ENCODE results near the gene NPHP4. TPM values are rescaled to one million over a fixed set of nuclear protein-coding genes. Genes with fewer than 3 reads are reported as not detected.

The NPHP4 gene
- total and polyA plus RNA-seq, 9 donors, result 1.9 to 6.4 (median 4.2) TPM

DNA sequence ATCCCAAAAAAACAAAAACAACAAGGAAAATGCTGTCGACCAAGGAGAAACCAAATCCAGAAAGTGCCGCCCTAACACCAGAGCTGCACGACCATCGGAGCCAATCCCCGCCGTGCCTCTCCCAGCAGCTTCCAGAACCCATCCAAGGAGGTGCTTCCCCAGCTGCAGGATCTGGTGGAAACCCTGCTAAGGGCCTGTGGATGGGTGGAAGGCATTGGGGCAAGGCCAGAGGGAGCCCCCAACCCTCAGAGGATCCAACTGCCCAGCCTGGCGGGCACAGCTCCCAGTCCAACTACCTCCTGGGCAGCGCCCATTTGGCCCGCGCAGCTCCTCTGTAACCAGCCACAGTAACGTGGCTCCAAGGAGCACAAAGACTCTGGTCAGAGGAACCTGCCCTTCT, 81.6 kb downstream of the NPHP4 start:
- Histone ChIP-seq H3K9me3 (replicated peaks; ENCODE audit: control insufficient read depth, low read depth, low read length) (no peaks in the 10 kb centered on the region), H3K4me1 (ENCODE audit: control insufficient read depth, insufficient read depth, low read length) (peaks cover 3% of the 10 kb centered on the region), H3K4me3 (ENCODE audit: low read length) (no peak overlapping the region), H3K36me3 (ENCODE audit: control insufficient read depth, insufficient read depth, low read length) (no peaks in the 10 kb centered on the region), H3K27ac (ENCODE audit: low read length) (no peak overlapping the region), H3K27me3 (ENCODE audit: control insufficient read depth, insufficient read depth, low read length) (no peaks in the 10 kb centered on the region)
- no peak for DNase-seq
- 95% methylated on average over 8 of the region's 11 CpGs for WGBS (ENCODE audit: insufficient coverage)

DNA sequence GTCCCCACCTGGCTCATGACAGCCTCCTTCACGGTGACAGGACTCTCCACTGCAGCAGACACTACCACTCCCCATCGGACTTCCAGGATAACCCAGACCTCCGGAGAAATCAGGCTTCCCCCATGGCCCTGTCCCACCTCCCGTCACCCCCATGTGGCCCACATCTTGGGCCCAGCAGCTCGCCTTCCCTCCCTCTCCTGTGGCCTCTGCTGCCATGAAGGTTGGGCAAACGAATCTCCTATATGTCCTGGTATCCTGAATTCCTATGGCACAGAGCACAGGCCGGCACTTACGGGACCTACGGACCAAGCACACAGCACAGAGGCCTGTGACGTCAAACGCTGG, 82.0 kb downstream of the NPHP4 start:
- WGBS (ENCODE audit: insufficient coverage), result 81% methylated on average over 11 of the region's 11 CpGs
- H3K27ac ChIP-seq (ENCODE audit: low read length), result no peak overlapping the region
- no peak for DNase-seq
- H3K4me1 ChIP-seq (ENCODE audit: control insufficient read depth, insufficient read depth, low read length), result no peaks in the 10 kb centered on the region
- H3K4me3 ChIP-seq (ENCODE audit: low read length), result no peak overlapping the region
- H3K9me3 ChIP-seq (replicated peaks; ENCODE audit: control insufficient read depth, low read depth, low read length), result no peaks in the 10 kb centered on the region
- no peaks in the 10 kb centered on the region for H3K27me3 ChIP-seq (ENCODE audit: control insufficient read depth, insufficient read depth, low read length)
- H3K36me3 ChIP-seq (ENCODE audit: control insufficient read depth, insufficient read depth, low read length), result no peaks in the 10 kb centered on the region

DNA sequence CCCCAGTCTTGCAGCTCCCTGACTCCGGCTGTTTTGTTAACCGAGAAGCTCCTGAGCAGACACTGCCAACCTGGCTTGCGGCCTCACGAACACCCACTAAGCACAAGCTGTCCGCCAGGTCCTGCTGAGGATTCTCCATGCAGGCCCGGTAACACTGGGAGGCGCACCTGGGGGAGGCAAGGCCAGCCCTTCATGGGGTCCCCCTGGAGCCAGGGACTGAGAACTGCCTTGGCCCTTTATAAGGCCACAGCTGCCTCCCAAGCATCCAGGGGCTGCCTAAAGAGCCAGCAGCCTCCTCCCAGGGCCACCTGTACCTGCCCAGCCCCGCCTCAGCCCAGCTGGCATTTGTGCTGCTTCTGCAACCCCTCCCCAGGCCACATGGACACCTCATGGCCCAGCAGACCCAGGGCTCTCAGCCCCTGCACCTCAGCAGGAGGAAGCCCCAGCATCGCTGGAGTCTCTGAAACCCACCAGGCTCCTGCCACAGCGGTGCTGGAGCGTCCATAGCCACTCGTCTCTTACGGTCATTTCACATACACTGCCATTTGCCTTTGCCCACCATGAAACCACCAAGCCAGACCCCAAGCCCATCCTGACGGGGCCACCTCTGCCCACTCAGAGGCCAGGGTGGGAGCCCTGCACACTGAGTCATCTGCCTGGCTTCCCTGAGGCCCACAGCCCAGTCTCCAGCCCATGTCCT, 82.5 kb downstream of the NPHP4 start:
- 93% methylated on average over 14 of the region's 14 CpGs for WGBS (ENCODE audit: insufficient coverage)
- DNase-seq, result no peak
- no peaks in the 10 kb centered on the region for H3K36me3 ChIP-seq (ENCODE audit: control insufficient read depth, insufficient read depth, low read length)
- H3K4me3 ChIP-seq (ENCODE audit: low read length), result no peak overlapping the region
- H3K27me3 ChIP-seq (ENCODE audit: control insufficient read depth, insufficient read depth, low read length), result no peaks in the 10 kb centered on the region
- no peak overlapping the region for H3K27ac ChIP-seq (ENCODE audit: low read length)
- no peaks in the 10 kb centered on the region for H3K4me1 ChIP-seq (ENCODE audit: control insufficient read depth, insufficient read depth, low read length)
- no peaks in the 10 kb centered on the region for H3K9me3 ChIP-seq (replicated peaks; ENCODE audit: control insufficient read depth, low read depth, low read length)

DNA sequence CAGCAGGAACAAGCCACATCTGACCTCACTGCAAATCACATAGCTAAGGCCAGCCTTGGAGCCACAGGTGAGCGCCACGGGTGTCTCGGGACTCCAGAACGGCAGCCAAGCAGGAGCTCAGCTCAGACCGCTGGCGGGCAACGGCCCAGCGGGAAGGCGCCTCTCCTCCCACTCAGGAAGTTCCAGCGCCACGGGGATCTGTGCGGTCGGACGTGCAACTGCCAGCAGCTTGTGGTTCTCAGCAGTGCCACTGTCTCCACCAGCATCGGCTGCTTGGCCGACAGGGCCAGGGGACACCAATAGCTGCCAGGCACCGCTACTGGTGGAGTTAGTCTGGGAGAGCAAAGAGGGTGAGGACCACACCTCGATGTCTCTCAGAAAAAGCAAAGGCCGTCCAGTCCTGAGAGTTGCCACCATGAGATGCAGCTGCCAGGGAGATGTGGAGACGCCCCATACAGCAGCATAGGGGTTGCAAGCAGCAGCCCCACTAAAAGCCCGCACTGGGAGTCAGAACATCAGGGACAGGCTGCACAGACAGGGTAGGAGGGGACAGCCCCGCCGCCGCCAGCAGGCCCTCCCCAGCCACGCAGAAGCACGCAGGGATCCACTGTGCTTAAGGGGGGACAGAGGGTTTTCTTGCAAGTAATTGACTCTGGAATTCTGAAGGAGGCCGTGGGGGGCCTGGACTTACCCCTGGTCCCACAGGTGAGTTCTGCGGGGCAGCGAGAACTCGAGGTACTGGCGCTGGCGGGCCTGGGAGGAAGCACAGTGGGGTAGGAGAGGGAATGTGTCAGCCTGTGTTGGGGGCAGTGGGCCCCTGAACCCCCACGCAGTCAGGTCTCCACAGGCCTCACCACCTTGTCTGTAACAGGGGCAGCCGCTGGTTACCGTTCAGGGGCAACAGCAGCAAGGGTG, 83.5 kb downstream of the NPHP4 start:
- H3K4me1 ChIP-seq (ENCODE audit: control insufficient read depth, insufficient read depth, low read length), result no peaks in the 10 kb centered on the region
- no peak for DNase-seq
- 78% methylated on average over 35 of the region's 35 CpGs for WGBS (ENCODE audit: insufficient coverage)
- no peaks in the 10 kb centered on the region for H3K9me3 ChIP-seq (replicated peaks; ENCODE audit: control insufficient read depth, low read depth, low read length)
- H3K4me3 ChIP-seq (ENCODE audit: low read length), result no peak overlapping the region
- H3K27ac ChIP-seq (ENCODE audit: low read length), result no peak overlapping the region
- H3K27me3 ChIP-seq (ENCODE audit: control insufficient read depth, insufficient read depth, low read length), result no peaks in the 10 kb centered on the region
- no peaks in the 10 kb centered on the region for H3K36me3 ChIP-seq (ENCODE audit: control insufficient read depth, insufficient read depth, low read length)

DNA sequence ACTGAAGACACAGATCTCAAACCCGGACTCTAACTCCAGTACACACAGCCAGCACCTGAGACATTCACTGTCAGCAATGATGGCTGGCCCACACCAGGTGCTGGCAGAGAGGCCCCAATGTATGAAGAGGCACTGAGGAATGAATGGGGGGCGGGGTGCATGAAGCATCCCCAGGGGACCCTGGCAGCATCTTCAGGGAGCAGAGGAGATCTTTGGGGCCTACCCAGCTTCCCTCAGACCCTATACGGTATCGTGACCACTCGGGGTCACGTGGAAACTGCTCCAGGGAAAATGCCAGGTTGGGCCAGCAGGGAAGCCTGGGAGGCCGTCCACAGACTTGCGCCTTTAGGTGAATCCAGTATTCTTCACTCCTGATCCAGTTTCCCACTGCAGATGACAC, 84.3 kb downstream of the NPHP4 start:
- WGBS (ENCODE audit: insufficient coverage), result 93% methylated on average over 8 of the region's 8 CpGs
- H3K9me3 ChIP-seq (replicated peaks; ENCODE audit: control insufficient read depth, low read depth, low read length), result no peaks in the 10 kb centered on the region
- no peak overlapping the region for H3K4me3 ChIP-seq (ENCODE audit: low read length)
- no peaks in the 10 kb centered on the region for H3K4me1 ChIP-seq (ENCODE audit: control insufficient read depth, insufficient read depth, low read length)
- no peak overlapping the region for H3K27ac ChIP-seq (ENCODE audit: low read length)
- DNase-seq, result no peak
- no peaks in the 10 kb centered on the region for H3K36me3 ChIP-seq (ENCODE audit: control insufficient read depth, insufficient read depth, low read length)
- no peaks in the 10 kb centered on the region for H3K27me3 ChIP-seq (ENCODE audit: control insufficient read depth, insufficient read depth, low read length)

DNA sequence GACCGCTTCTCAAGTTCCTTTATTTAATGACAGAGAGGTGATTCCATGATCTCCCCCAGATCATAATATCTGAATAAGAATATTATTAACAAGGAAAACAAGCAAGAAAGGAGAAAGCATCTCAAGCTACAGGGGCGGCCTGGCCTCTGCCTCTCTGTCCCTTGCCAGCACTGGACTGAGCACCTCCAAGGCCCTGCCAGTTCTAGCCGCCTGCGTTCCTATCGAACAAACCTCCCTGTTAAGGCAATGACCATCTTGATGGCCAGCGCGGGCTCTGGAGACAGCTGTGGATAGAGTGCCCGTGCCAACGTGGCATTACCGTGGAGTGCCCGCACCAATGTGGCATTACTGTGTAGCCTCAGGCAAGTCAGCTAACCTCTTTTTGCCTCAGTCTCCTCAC, 84.8 kb downstream of the NPHP4 start:
- no peaks in the 10 kb centered on the region for H3K27me3 ChIP-seq (ENCODE audit: control insufficient read depth, insufficient read depth, low read length)
- 99% methylated on average over 9 of the region's 11 CpGs for WGBS (ENCODE audit: insufficient coverage)
- DNase-seq, result no peak
- H3K4me3 ChIP-seq (ENCODE audit: low read length), result no peak overlapping the region
- H3K36me3 ChIP-seq (ENCODE audit: control insufficient read depth, insufficient read depth, low read length), result no peaks in the 10 kb centered on the region
- no peaks in the 10 kb centered on the region for H3K4me1 ChIP-seq (ENCODE audit: control insufficient read depth, insufficient read depth, low read length)
- no peaks in the 10 kb centered on the region for H3K9me3 ChIP-seq (replicated peaks; ENCODE audit: control insufficient read depth, low read depth, low read length)
- no peak overlapping the region for H3K27ac ChIP-seq (ENCODE audit: low read length)

DNA sequence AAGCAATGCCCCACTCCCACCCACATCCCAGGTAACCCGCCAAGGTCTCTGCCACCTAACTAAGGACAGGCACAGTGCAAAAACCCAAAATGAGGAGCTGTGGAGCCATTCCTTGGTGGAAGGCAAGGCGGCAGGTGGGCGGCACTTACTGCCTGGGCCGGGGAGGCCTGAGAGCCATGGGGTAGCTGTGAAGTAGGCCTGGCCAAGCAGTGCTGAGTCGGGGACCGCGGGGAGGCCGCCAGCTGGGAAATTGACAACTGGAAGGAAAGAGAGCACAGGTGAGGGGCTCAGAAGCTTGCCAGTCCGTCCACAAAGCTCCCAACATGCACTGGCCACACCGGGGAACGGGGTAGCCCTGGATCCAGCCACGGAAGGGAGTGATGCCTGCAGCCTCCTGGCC, 85.3 kb downstream of the NPHP4 start:
- H3K4me1 ChIP-seq (ENCODE audit: control insufficient read depth, insufficient read depth, low read length), result no peaks in the 10 kb centered on the region
- no peak overlapping the region for H3K27ac ChIP-seq (ENCODE audit: low read length)
- no peak for DNase-seq
- no peak overlapping the region for H3K4me3 ChIP-seq (ENCODE audit: low read length)
- H3K9me3 ChIP-seq (replicated peaks; ENCODE audit: control insufficient read depth, low read depth, low read length), result no peaks in the 10 kb centered on the region
- 90% methylated on average over 8 of the region's 12 CpGs for WGBS (ENCODE audit: insufficient coverage)
- H3K36me3 ChIP-seq (ENCODE audit: control insufficient read depth, insufficient read depth, low read length), result no peaks in the 10 kb centered on the region
- H3K27me3 ChIP-seq (ENCODE audit: control insufficient read depth, insufficient read depth, low read length), result no peaks in the 10 kb centered on the region

DNA sequence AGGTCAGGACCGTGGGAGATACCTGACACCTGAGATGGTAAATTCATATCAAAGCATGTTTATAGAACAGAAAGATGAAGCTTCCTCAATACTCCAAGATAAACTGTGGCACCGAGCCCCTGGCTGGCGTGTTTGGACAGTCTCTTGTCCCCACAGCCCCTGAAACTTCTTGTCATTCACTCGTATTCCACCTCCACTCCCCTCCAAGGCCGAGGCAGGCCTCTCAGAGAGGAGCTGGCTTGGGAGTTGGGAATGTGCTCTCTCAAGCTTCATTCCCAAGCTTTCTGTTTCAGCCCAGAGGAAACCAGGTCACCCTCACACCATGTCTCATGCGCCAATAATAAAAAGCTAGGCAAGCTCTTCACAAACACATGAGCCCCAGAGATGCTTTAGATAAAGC, 86.1 kb downstream of the NPHP4 start:
- Histone ChIP-seq H3K4me3 (ENCODE audit: low read length) (no peak overlapping the region), H3K27me3 (ENCODE audit: control insufficient read depth, insufficient read depth, low read length) (no peaks in the 10 kb centered on the region), H3K27ac (ENCODE audit: low read length) (no peak overlapping the region), H3K9me3 (replicated peaks; ENCODE audit: control insufficient read depth, low read depth, low read length) (no peaks in the 10 kb centered on the region), H3K36me3 (ENCODE audit: control insufficient read depth, insufficient read depth, low read length) (no peaks in the 10 kb centered on the region), H3K4me1 (ENCODE audit: control insufficient read depth, insufficient read depth, low read length) (no peaks in the 10 kb centered on the region)
- no peak for DNase-seq
- WGBS (ENCODE audit: insufficient coverage), result 100% methylated on average over 1 of the region's 6 CpGs

DNA sequence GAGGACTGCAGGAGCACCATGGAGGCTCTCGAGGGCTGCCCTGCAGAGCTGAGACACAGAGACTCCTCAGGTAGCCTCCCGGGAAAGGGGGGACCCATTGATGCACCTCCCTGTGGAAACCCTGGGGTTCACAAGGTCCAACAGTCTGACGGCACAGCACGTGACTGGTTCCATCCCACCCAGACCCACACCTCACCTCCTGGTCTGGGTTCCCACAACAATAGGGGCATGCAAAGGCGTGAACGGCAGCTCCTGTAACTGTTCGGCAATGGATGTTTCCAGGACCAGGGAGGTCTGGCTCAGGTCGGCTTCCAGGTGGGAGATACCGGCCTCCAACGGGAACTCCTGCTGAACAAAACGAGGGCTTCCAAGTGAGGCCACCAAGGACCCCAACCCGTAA, 86.8 kb downstream of the NPHP4 start:
- no peak overlapping the region for H3K4me3 ChIP-seq (ENCODE audit: low read length)
- no peaks in the 10 kb centered on the region for H3K27me3 ChIP-seq (ENCODE audit: control insufficient read depth, insufficient read depth, low read length)
- no peaks in the 10 kb centered on the region for H3K36me3 ChIP-seq (ENCODE audit: control insufficient read depth, insufficient read depth, low read length)
- WGBS (ENCODE audit: insufficient coverage), result 83% methylated on average over 12 of the region's 12 CpGs
- H3K9me3 ChIP-seq (replicated peaks; ENCODE audit: control insufficient read depth, low read depth, low read length), result no peaks in the 10 kb centered on the region
- H3K4me1 ChIP-seq (ENCODE audit: control insufficient read depth, insufficient read depth, low read length), result no peaks in the 10 kb centered on the region
- no peak overlapping the region for H3K27ac ChIP-seq (ENCODE audit: low read length)
- no peak for DNase-seq

DNA sequence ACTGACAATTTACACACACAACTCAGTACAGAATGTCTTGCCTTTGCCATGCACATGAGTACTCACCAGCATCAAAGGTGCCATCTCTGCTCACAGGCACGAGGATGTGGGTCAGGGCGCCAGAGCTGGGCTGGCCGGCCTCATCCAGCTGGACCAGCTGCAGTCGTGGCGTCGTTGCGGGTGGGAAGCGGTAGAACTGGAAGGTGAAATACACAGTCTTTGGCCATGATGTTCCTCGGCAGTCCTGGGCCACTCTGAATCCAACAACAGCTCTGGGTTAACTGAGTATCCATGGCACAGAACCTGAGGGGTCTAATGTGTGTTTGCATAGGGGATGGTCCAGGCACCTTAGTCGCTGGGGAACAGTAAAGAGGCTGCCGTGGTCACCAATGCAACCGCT, 87.7 kb downstream of the NPHP4 start:
- Histone ChIP-seq H3K4me1 (ENCODE audit: control insufficient read depth, insufficient read depth, low read length) (no peaks in the 10 kb centered on the region), H3K9me3 (replicated peaks; ENCODE audit: control insufficient read depth, low read depth, low read length) (no peaks in the 10 kb centered on the region), H3K27me3 (ENCODE audit: control insufficient read depth, insufficient read depth, low read length) (no peaks in the 10 kb centered on the region), H3K36me3 (ENCODE audit: control insufficient read depth, insufficient read depth, low read length) (no peaks in the 10 kb centered on the region), H3K4me3 (ENCODE audit: low read length) (no peak overlapping the region), H3K27ac (ENCODE audit: low read length) (no peak overlapping the region)
- no peak for DNase-seq
- WGBS (ENCODE audit: insufficient coverage), result 89% methylated on average over 11 of the region's 12 CpGs

Data from muscle of leg (tissue), 11 donors.